Endothelial cell (in vitro differentiated cells): ENCODE results near the gene LRRC75B. TPM values are rescaled to one million over a fixed set of nuclear protein-coding genes. Genes with fewer than 3 reads are reported as not detected.

ENCODE experiments used
- DNase-seq: peaks from one replicate; pipeline ENCODE4 v3.0.0; 2021; ENCODE audit warnings: low spot score
- H3K27ac Mint-ChIP-seq: one replicate; pipeline ENCODE4 v1.8.0; 2021; ENCODE audit warnings: mixed read lengths, inconsistent platforms; ENCODE audit not compliant: unreplicated experiment
- H3K27me3 Mint-ChIP-seq: one replicate; pipeline ENCODE4 v1.8.0; 2021; ENCODE audit warnings: mild to moderate bottlenecking, moderate library complexity, mixed read lengths, inconsistent platforms; ENCODE audit not compliant: unreplicated experiment
- H3K36me3 Mint-ChIP-seq: one replicate; pipeline ENCODE4 v1.8.0; 2021; ENCODE audit warnings: mild to moderate bottlenecking, low read depth, mixed read lengths, inconsistent platforms; ENCODE audit not compliant: unreplicated experiment
- H3K4me1 Mint-ChIP-seq: one replicate; pipeline ENCODE4 v1.8.0; 2021; ENCODE audit warnings: mild to moderate bottlenecking, mixed read lengths, inconsistent platforms; ENCODE audit not compliant: unreplicated experiment
- H3K4me3 Mint-ChIP-seq: one replicate; pipeline ENCODE4 v1.8.0; 2021; ENCODE audit warnings: mild to moderate bottlenecking, mixed read lengths, inconsistent platforms; ENCODE audit not compliant: unreplicated experiment
- H3K9me3 Mint-ChIP-seq: one replicate; pipeline ENCODE4 v1.8.0; 2021; ENCODE audit warnings: mixed read lengths, inconsistent platforms; ENCODE audit not compliant: unreplicated experiment
- total RNA-seq: library from RNA; stranded (reverse); fragmentation: NEBNext Ultra II Directional; extraction: Animal tissue kit (Norgen Biotek cat#: 25700); gene quantifications from one replicate; pipeline ENCODE4 v1.2.1, GENCODE V29; 2021; ENCODE audit not compliant: unreplicated experiment
- TF ChIP-seq, protein P1 (sequence below): fragments of 200-600 bp; sonication (generic); IDR thresholded peaks from one replicate; pipeline ENCODE4 v1.5.0; 2021; ENCODE audit warnings: antibody characterized with exemption; ENCODE audit not compliant: unreplicated experiment

The LRRC75B gene
- total RNA-seq, 1 donor from 2014 or later, result 26.9 TPM

DNA sequence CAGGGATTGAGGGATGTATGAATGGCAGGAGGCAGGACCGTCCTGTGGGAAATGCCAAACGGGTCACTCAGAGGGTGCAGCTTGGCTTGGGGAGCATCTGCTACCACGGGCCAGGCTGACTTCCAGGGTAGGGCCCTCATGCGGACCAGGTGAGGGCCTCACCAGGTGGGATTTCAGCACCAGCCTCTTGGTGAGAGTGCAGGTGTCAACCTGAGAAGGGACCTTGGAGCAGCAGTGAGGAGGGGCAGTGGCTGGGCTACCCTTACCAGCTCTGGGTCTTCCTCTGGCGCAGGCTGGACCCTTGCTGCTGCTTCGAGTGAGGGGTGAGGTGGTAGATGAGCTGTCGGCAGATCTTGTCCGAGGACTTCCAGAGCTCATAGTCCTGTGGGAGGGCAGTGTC, 4.9 kb downstream of the LRRC75B start:
- TF ChIP-seq, protein P1, sequence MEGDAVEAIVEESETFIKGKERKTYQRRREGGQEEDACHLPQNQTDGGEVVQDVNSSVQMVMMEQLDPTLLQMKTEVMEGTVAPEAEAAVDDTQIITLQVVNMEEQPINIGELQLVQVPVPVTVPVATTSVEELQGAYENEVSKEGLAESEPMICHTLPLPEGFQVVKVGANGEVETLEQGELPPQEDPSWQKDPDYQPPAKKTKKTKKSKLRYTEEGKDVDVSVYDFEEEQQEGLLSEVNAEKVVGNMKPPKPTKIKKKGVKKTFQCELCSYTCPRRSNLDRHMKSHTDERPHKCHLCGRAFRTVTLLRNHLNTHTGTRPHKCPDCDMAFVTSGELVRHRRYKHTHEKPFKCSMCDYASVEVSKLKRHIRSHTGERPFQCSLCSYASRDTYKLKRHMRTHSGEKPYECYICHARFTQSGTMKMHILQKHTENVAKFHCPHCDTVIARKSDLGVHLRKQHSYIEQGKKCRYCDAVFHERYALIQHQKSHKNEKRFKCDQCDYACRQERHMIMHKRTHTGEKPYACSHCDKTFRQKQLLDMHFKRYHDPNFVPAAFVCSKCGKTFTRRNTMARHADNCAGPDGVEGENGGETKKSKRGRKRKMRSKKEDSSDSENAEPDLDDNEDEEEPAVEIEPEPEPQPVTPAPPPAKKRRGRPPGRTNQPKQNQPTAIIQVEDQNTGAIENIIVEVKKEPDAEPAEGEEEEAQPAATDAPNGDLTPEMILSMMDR, result no peak
- H3K27ac Mint-ChIP-seq, result no peak overlapping the region
- H3K4me3 Mint-ChIP-seq, result no peak overlapping the region
- H3K9me3 Mint-ChIP-seq, result no peaks in the 10 kb centered on the region
- DNase-seq, result no peak
- H3K27me3 Mint-ChIP-seq, result peaks cover 4% of the 10 kb centered on the region
- H3K36me3 Mint-ChIP-seq, result no peaks in the 10 kb centered on the region
- no peaks in the 10 kb centered on the region for H3K4me1 Mint-ChIP-seq

DNA sequence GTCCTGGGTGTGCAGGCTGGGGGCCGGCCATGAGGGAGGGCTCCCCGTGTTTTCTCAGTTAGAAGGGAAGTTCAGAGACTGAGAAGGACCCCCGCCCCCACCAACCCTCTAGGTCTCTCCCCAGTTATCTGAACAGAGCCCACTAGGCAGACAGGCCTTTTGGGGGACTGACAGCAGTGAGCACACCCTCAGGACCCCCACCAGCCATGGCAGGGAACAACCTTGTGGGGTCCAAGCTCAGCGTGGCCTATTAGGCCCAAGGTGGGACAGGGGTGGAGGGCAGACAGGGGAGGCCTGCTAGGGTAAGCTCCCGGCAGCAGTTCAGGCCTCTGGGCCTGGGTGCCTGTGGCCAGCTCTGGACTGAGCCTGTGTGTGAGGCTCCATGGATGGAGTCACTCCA, 5.6 kb downstream of the LRRC75B start:
- DNase-seq, result no peak
- no peak overlapping the region for H3K4me3 Mint-ChIP-seq
- H3K27me3 Mint-ChIP-seq, result peaks cover 4% of the 10 kb centered on the region
- TF ChIP-seq, protein P1, result no peak
- H3K4me1 Mint-ChIP-seq, result no peaks in the 10 kb centered on the region
- no peaks in the 10 kb centered on the region for H3K9me3 Mint-ChIP-seq
- H3K27ac Mint-ChIP-seq, result no peak overlapping the region
- H3K36me3 Mint-ChIP-seq, result no peaks in the 10 kb centered on the region

DNA sequence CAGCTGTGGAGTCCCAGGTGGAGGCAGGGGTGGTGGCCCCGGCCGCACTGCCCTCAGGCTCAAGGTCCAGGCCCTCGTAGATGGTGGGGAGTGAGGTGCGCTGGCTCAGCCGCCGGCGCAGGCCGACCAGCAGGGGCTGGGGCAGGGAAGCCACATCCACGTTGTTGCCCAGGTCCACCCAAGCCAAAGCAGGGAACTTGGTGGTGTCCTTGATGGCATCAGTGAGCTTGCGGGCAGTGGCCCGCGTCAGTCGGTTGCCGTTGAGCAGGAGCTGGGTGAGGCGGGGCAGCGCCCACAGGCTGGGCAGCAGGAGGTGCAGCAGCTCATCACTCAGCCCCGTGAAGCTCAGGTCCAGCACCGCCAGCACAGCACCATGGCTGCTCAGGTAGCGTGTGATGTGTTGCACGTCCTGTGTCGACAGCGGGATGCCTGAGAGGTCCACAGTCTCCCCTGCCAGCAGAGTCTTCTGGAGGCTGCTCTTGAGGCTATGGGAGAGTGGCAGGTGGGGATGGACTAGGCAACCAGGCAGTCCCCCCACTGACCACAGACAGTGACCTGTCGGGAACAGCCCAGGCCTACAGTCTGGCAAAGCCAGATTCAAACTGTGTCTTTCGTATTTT, 6.8 kb downstream of the LRRC75B start:
- Mint-ChIP-seq H3K27ac (no peak overlapping the region), H3K4me1 (no peaks in the 10 kb centered on the region), H3K27me3 (peaks cover 1% of the 10 kb centered on the region), H3K9me3 (no peaks in the 10 kb centered on the region), H3K4me3 (no peak overlapping the region), H3K36me3 (no peaks in the 10 kb centered on the region)
- TF ChIP-seq, protein P1, result no peak
- DNase-seq, result no peak

DNA sequence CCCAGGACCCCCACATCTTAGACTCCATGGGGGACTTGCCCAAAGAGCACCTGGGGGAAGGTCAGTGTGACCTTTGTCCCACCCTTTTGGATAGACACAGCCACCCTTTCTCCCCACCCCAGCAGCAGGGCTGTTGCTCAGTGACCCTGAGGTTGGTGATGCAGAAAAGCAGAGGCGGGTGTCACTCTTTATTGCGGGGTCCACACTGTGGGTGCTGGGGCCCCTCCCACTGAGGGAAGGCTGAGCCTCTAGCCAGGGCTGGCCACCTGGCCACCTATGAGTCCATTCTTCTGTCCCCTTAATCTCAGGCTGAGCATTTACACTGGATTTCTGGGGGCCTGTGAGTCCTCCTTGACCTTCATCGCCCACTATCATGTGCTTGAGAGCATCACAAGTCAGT, 7.4 kb downstream of the LRRC75B start:
- TF ChIP-seq, protein P1, result no peak
- DNase-seq, result no peak
- Mint-ChIP-seq H3K4me1 (no peaks in the 10 kb centered on the region), H3K4me3 (no peak overlapping the region), H3K27ac (no peak overlapping the region), H3K36me3 (no peaks in the 10 kb centered on the region), H3K27me3 (peaks cover 4% of the 10 kb centered on the region), H3K9me3 (no peaks in the 10 kb centered on the region)

DNA sequence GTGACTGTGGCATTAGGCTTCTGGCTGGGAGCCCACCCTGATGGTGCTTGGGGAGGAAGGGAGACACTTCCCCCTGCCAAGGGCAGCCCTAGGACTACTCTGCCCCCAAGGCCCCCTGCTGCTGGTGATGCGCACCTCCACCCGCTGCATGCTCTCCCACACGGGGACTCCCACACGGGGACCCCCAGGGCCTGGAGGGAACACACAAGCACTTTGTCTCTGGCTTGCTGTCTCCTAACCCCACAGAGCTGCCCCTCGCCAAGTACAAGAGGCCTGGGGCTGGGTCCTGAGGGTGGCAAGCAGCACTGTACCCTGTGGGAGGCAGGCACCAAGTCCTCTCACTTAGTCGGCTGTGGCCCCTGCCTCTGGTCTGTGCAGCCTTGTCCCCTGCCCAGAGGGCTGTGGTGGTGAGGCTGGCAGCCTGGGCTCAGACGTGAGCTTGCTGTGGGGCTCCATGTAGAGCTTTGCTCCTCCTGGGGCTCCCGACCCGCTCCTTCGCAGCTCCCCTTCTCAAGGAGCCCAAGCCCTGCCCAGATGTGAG, 7.9 kb downstream of the LRRC75B start:
- no peak overlapping the region for H3K4me3 Mint-ChIP-seq
- no peak for DNase-seq
- H3K9me3 Mint-ChIP-seq, result no peaks in the 10 kb centered on the region
- TF ChIP-seq, protein P1, result no peak
- H3K4me1 Mint-ChIP-seq, result no peaks in the 10 kb centered on the region
- peaks cover 4% of the 10 kb centered on the region for H3K27me3 Mint-ChIP-seq
- H3K27ac Mint-ChIP-seq, result no peak overlapping the region
- no peaks in the 10 kb centered on the region for H3K36me3 Mint-ChIP-seq
